ENCODE data around the gene STAG1. TPM values are rescaled to one million over a fixed set of nuclear protein-coding genes. Genes with fewer than 3 reads are reported as not detected.

Gene STAG1
- total RNA-seq, 1 experiment from 2014 or later: 34.6 TPM

- no CpG with 5 or more reads among the region's 2 CpGs for WGBS (ENCODE audit: extremely low coverage, insufficient read length, low lambda C conversion rate)
- Histone ChIP-seq H3K27ac (ENCODE audit: insufficient read length, low read depth, low read length) (no peak overlapping the region), H4K91ac (ENCODE audit: insufficient read length, low read depth, low read length) (no peak overlapping the region), H4K8ac (replicated peaks; ENCODE audit: insufficient read length, low read depth, low read length) (no peak overlapping the region), H3K23ac (ENCODE audit: insufficient read length, low read depth, low read length) (no peak overlapping the region), H3K23me2 (ENCODE audit: insufficient read length, low read depth, low read length, poor library complexity, severe bottlenecking) (no peaks in the 10 kb centered on the region), H4K5ac (ENCODE audit: insufficient read length, low read depth, low read length) (no peak overlapping the region), H3K79me1 (ENCODE audit: insufficient read depth, low read depth, low read length, poor library complexity, severe bottlenecking) (no peaks in the 10 kb centered on the region), H2BK15ac (ENCODE audit: low read depth, low read length) (no peak overlapping the region), H3K27me3 (ENCODE audit: insufficient read depth, low read length) (no peaks in the 10 kb centered on the region), H3K56ac (ENCODE audit: insufficient read length, low read depth, low read length) (no peak overlapping the region), H4K20me1 (ENCODE audit: control insufficient read depth, insufficient read depth, insufficient read length) (peaks cover 2% of the 10 kb centered on the region), H3K4me1 (ENCODE audit: insufficient read depth, low read length) (peaks cover 3% of the 10 kb centered on the region; the same call in 1 of the 2 replicates), H3K14ac (ENCODE audit: insufficient read depth, low read length) (no peak overlapping the region), H2AFZ (ENCODE audit: low read length) (no peak overlapping the region), H3K9me3 (ENCODE audit: control insufficient read depth, low read depth, low read length) (no peaks in the 10 kb centered on the region), H3K9ac (ENCODE audit: extremely low read depth, insufficient read length, low read length) (no peak overlapping the region), H3K79me2 (ENCODE audit: insufficient read depth, low read length) (no peaks in the 10 kb centered on the region), H2BK20ac (ENCODE audit: low read depth, low read length, poor library complexity, severe bottlenecking) (no peak overlapping the region), H2BK12ac (ENCODE audit: insufficient read length, low read depth, low read length) (no peak overlapping the region), H3K4ac (ENCODE audit: low read depth, low read length) (no peak overlapping the region), H3K4me2 (ENCODE audit: insufficient read depth, insufficient read length, low read length) (no peak overlapping the region), H2BK5ac (ENCODE audit: insufficient read length, low read length) (no peak overlapping the region), H2BK120ac (ENCODE audit: low read depth, low read length, poor library complexity, severe bottlenecking) (no peak overlapping the region), H2AK5ac (ENCODE audit: insufficient read length, low read length) (no peak overlapping the region), H3K18ac (ENCODE audit: insufficient read length, low read depth, low read length) (no peak overlapping the region), H3T11ph (ENCODE audit: low read length) (no peak overlapping the region)
- no peak overlapping the region for H3K27ac Mint-ChIP-seq
- peaks cover 14 to 15% of the 10 kb centered on the region in 2 experiments for H3K4me1 Mint-ChIP-seq
- TF ChIP-seq CTCF (conservative IDR thresholded peaks at IDR 0.05): no peak
- H3K4me3 Mint-ChIP-seq: no peak overlapping the region
- H3K27me3 Mint-ChIP-seq (ENCODE audit: low read depth): no peaks in the 10 kb centered on the region
- no peaks in the 10 kb centered on the region for H3K9me3 Mint-ChIP-seq
- peaks cover 0 to 10% (median 0%) of the 10 kb centered on the region in 3 experiments; a peak in 2 of 7 replicates for H3K36me3 Mint-ChIP-seq (ENCODE audit: insufficient read depth in 1 of 3, low read depth in 3 of 3)
- no peak for DNase-seq
Observed at GRCh38 chr3:136621628-136622027, 130.6 kb downstream of the STAG1 start.

Measured in H9 (cell line).